Endothelial cell (in vitro differentiated cells): ENCODE results near the gene KDM4C. TPM values are rescaled to one million over a fixed set of nuclear protein-coding genes. Genes with fewer than 3 reads are reported as not detected.

Experiments
- DNase-seq: peaks from one replicate; pipeline ENCODE4 v3.0.0; 2021; ENCODE audit warnings: low spot score
- H3K27ac Mint-ChIP-seq: one replicate; pipeline ENCODE4 v1.8.0; 2021; ENCODE audit warnings: mixed read lengths, inconsistent platforms; ENCODE audit not compliant: unreplicated experiment
- H3K27me3 Mint-ChIP-seq: one replicate; pipeline ENCODE4 v1.8.0; 2021; ENCODE audit warnings: mild to moderate bottlenecking, moderate library complexity, mixed read lengths, inconsistent platforms; ENCODE audit not compliant: unreplicated experiment
- H3K36me3 Mint-ChIP-seq: one replicate; pipeline ENCODE4 v1.8.0; 2021; ENCODE audit warnings: mild to moderate bottlenecking, low read depth, mixed read lengths, inconsistent platforms; ENCODE audit not compliant: unreplicated experiment
- H3K4me1 Mint-ChIP-seq: one replicate; pipeline ENCODE4 v1.8.0; 2021; ENCODE audit warnings: mild to moderate bottlenecking, mixed read lengths, inconsistent platforms; ENCODE audit not compliant: unreplicated experiment
- H3K4me3 Mint-ChIP-seq: one replicate; pipeline ENCODE4 v1.8.0; 2021; ENCODE audit warnings: mild to moderate bottlenecking, mixed read lengths, inconsistent platforms; ENCODE audit not compliant: unreplicated experiment
- H3K9me3 Mint-ChIP-seq: one replicate; pipeline ENCODE4 v1.8.0; 2021; ENCODE audit warnings: mixed read lengths, inconsistent platforms; ENCODE audit not compliant: unreplicated experiment
- CTCF ChIP-seq: fragments of 200-600 bp; sonication (generic); IDR thresholded peaks from one replicate; pipeline ENCODE4 v1.5.0; 2021; ENCODE audit warnings: antibody characterized with exemption; ENCODE audit not compliant: unreplicated experiment
- total RNA-seq: library from RNA; stranded (reverse); fragmentation: NEBNext Ultra II Directional; extraction: Animal tissue kit (Norgen Biotek cat#: 25700); gene quantifications from one replicate; pipeline ENCODE4 v1.2.1, GENCODE V29; 2021; ENCODE audit not compliant: unreplicated experiment

Gene KDM4C
- total RNA-seq, 1 donor from 2014 or later = 21.0 TPM

DNA sequence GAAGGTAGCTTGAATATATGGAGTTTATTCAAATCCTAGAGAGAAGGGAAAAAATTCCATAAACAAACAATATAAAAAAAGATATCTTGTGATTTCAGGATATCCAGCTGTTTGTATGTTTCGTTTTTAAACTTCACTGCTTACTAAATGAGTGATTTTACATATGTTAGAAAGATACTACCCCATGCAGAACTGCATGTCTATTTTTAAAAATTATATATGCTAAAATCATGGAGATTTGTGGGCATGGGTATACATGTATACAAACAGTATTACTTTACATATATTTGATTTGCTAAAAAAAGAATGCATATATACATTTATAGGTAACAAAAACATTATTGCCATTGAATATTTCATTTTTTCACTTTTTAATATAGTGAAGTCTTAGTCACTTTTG lies 178.3 kb downstream of the KDM4C start:
- Mint-ChIP-seq H3K9me3 (no peaks in the 10 kb centered on the region), H3K36me3 (peaks cover 3% of the 10 kb centered on the region), H3K27me3 (peaks cover 5% of the 10 kb centered on the region), H3K4me3 (no peak overlapping the region), H3K27ac (no peak overlapping the region), H3K4me1 (no peaks in the 10 kb centered on the region)
- TF ChIP-seq CTCF = no peak
- no peak for DNase-seq

DNA sequence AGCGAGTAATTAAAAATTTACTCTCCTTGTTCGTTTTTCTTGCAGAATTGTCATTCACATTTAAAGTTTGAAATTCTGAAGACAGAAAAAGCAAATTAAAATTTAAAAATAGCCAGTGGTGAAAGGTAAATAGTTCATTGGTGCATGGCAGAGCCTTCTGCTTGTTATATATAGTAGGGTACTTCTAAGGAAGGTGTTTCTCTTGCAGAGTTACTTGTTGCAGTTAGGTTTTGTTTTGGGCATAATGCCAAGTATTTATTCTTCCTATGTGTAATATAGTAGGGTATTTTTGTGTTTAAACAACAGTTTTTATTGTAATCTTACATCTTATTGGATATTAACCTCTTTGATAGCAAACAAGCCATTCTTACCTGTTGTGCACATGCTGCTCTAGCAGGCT lies 179.4 kb downstream of the KDM4C start:
- DNase-seq = no peak
- Mint-ChIP-seq H3K36me3 (peaks cover 3% of the 10 kb centered on the region), H3K4me3 (no peak overlapping the region), H3K27ac (no peak overlapping the region), H3K27me3 (peaks cover under 1% of the 10 kb centered on the region), H3K9me3 (no peaks in the 10 kb centered on the region), H3K4me1 (no peaks in the 10 kb centered on the region)
- no peak for TF ChIP-seq CTCF

- Mint-ChIP-seq H3K36me3 (peaks cover 3% of the 10 kb centered on the region), H3K27me3 (no peaks in the 10 kb centered on the region), H3K27ac (no peak overlapping the region), H3K4me1 (no peaks in the 10 kb centered on the region), H3K9me3 (no peaks in the 10 kb centered on the region), H3K4me3 (no peak overlapping the region)
- TF ChIP-seq CTCF = no peak
- no peak for DNase-seq
Measured at GRCh38 chr9:6938447-6938846, 180.7 kb downstream of the KDM4C start.

DNA sequence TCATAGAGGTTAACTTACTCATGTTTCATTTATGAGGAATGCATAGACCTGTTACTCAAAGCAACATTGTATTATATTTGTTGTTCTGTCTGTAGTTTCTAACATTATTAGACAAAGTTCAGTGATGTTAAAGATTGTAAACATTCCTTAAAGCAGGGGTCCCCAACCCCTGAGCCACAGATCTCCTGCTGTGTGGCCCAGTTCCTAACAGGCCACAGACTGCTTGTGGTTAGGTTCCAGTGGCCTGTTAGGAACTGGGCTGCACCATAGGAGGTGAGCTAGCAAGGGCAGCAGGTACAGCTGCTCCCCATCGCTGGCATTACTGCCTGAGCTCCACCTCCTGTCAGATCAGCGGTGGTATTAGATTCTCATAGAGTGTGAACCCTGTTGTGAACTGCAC lies 181.1 kb downstream of the KDM4C start:
- DNase-seq = no peak
- Mint-ChIP-seq H3K27ac (no peak overlapping the region), H3K4me1 (no peaks in the 10 kb centered on the region), H3K36me3 (peaks cover 3% of the 10 kb centered on the region), H3K27me3 (no peaks in the 10 kb centered on the region), H3K9me3 (no peaks in the 10 kb centered on the region), H3K4me3 (no peak overlapping the region)
- no peak for TF ChIP-seq CTCF

DNA sequence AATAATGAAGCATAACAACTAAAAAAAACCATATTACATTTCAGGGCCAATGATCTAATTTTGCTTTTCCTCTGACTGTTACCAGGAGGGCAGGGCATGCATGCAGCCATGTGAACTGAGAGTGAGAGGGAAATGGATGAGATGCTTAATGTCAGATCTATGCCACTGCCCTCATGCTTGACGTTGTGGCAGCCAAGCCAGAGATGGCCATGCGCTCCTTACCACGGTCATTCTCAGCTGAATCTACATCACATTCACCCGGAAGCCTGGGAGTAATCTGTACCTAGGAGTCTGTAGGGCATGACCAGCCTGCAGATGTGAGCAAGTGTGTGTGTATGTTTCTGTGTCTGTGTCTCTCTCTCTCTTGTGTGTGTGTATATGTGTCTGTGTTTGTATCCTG lies 183.7 kb downstream of the KDM4C start:
- Mint-ChIP-seq H3K4me1 (peaks cover 7% of the 10 kb centered on the region), H3K9me3 (no peaks in the 10 kb centered on the region), H3K4me3 (no peak overlapping the region), H3K36me3 (peaks cover 3% of the 10 kb centered on the region), H3K27me3 (no peaks in the 10 kb centered on the region), H3K27ac (no peak overlapping the region)
- TF ChIP-seq CTCF = no peak
- no peak for DNase-seq
